Body of pancreas (tissue), 4 donors: ENCODE data around the gene SMYD1. TPM values are rescaled to one million over a fixed set of nuclear protein-coding genes. Genes with fewer than 3 reads are reported as not detected.

ENCODE experiments used
- ATAC-seq: fragments of 150-250 bp; one replicate; pipeline ENCODE4 v1.9.1; 2016
- DNase-seq, 4 donors: peaks; one replicate each; pipeline ENCODE4 v3.0.0-alpha.2; 2019
- H3K27ac ChIP-seq, 4 donors: fragments of 200-600 bp; sonication (generic); 1 replicate in 3 of 4; 2 replicates in 1 of 4; pipeline versions ENCODE4 v1.5.1 to v1.6.1; 2016 to 2019; ENCODE audit warnings: mild to moderate bottlenecking in 1 of 4, mixed read lengths in 1 of 4, moderate library complexity in 1 of 4
- H3K27me3 ChIP-seq, 2 donors: fragments of 200-600 bp; sonication (generic); one replicate each; pipeline ENCODE4 v1.6.0; 2016; ENCODE audit warnings: mild to moderate bottlenecking in 1 of 2
- H3K36me3 ChIP-seq, 2 donors: fragments of 200-600 bp; sonication (generic); replicated peaks in 1 of 2; 2 replicates each; pipeline ENCODE4 v1.5.1; 2016; ENCODE audit warnings: low read depth in 2 of 2; ENCODE audit not compliant: insufficient read depth in 1 of 2
- H3K4me1 ChIP-seq: fragments of 200-600 bp; sonication (generic); one replicate; pipeline ENCODE4 v1.6.0; 2016
- H3K4me3 ChIP-seq, 2 donors: fragments of 200-600 bp; sonication (generic); 1 replicate in 1 of 2; 2 replicates in 1 of 2; pipeline ENCODE4 v1.5.1; 2016 to 2019
- H3K9me3 ChIP-seq, 3 donors: fragments of 200-600 bp; sonication (generic); 1 replicate in 2 of 3; 2 replicates in 1 of 3; pipeline ENCODE4 v1.5.1; 2016
- POLR2A ChIP-seq, 3 donors: fragments of 450-650 bp; IDR thresholded peaks; one replicate each; pipeline ENCODE4 v1.6.1; 2016; ENCODE audit warnings: antibody characterized with exemption in 3 of 3, mild to moderate bottlenecking in 2 of 3
- WGBS, 2 donors: methylation state at CpG; one replicate each; pipeline ENCODE4 v1.1.5; 2017; 5-methylcytosine and 5-hydroxymethylcytosine counted together
- intact Hi-C: fragments of 100-400 bp; cut with DNase I; formaldehyde crosslinking; loops from one replicate; pipeline ENCODE4 v1.15.1; 2023
- total RNA-seq, 2 donors: library from RNA; depleted of rRNA; stranded (reverse); fragments of >200 nt; gene quantifications; one replicate each; pipeline ENCODE4 v1.1.0, GENCODE V29; 2016
- TF ChIP-seq, protein P1 (sequence below), 7 experiments: fragments of 450-650 bp in 4 of 7; fragments of 200-600 bp in 3 of 7; sonication (generic) in 3 of 7; IDR thresholded peaks; one replicate each; pipeline ENCODE4 v1.5.1; 2016 to 2019; ENCODE audit warnings: antibody characterized with exemption in 7 of 7

SMYD1 gene
- total RNA-seq, 2 donors from 2014 or later = not detected

DNA sequence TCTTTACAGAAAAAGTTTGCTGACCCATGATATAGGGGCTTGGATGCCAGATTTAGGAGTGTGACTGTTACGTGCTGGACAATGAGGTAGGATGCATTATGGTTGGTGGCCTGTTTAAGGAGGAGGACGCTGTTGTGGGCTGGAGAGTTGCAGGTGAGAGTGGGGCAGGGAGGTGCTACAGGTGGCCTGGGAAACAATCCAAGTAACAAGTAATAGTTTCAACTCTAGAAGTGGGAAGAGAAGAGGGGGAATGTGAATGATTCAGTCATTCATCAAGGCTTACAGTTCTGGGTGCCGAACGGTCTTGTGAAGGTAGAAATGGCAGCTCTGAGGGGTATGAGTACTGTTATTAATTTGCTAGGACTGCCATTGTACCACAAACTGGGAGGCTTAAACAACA, 54.1 kb downstream of the SMYD1 start:
- no peaks in the 10 kb centered on the region for H3K27me3 ChIP-seq

DNA sequence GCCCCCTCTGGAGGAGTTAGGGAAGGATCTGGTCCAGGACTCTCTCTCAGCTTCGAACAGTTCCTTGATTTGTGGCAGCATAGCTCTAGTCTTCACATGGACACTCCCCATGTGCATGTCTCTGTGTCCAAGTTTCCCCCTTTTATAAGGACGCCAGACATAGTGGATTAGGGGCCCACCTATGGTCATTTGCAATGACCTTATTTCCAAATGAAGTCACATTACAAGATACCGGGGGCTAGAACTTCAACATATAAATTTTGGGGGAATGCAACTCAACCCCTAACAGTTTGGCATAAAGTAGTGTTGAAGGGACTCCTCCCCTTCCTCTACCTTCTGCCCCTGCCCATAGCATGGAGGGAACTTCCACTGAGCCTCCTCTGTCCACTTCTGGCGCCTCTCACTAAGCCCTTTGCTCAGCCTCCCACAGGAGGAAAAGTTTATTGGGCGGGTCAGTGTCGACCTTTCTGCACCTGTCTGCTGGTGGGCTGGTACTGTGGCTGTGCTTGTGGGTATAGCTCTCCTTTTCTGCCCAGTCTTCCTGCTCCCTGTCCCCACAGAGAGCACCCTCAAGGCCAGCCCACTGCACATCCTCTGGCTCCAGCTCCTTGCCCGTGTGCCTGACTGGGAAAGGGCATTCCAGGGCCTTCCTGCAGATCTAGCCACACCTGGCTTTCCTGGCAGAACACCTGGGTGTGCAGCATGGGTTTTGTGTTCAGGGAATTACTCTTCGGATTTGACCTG, 54.7 kb downstream of the SMYD1 start:
- H3K4me3 ChIP-seq = no peak overlapping the region
- intact Hi-C loops = no loop called here
- no peaks in the 10 kb centered on the region for H3K9me3 ChIP-seq
- H3K4me1 ChIP-seq = no peaks in the 10 kb centered on the region
- 62 to 73% methylated on average over 8 of the region's 8 CpGs for WGBS, 2 donors
- H3K27ac ChIP-seq = no peak overlapping the region
- H3K27me3 ChIP-seq = no peaks in the 10 kb centered on the region
- H3K36me3 ChIP-seq = no peaks in the 10 kb centered on the region
- TF ChIP-seq POLR2A (IDR thresholded peaks at IDR 0.05) = no peak
- TF ChIP-seq, protein P1, sequence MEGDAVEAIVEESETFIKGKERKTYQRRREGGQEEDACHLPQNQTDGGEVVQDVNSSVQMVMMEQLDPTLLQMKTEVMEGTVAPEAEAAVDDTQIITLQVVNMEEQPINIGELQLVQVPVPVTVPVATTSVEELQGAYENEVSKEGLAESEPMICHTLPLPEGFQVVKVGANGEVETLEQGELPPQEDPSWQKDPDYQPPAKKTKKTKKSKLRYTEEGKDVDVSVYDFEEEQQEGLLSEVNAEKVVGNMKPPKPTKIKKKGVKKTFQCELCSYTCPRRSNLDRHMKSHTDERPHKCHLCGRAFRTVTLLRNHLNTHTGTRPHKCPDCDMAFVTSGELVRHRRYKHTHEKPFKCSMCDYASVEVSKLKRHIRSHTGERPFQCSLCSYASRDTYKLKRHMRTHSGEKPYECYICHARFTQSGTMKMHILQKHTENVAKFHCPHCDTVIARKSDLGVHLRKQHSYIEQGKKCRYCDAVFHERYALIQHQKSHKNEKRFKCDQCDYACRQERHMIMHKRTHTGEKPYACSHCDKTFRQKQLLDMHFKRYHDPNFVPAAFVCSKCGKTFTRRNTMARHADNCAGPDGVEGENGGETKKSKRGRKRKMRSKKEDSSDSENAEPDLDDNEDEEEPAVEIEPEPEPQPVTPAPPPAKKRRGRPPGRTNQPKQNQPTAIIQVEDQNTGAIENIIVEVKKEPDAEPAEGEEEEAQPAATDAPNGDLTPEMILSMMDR (IDR thresholded peaks at IDR 0.05) = no peak
- ATAC-seq (no peak), DNase-seq (no peak)

More for the DNA sequence above, 54.1 kb downstream of the SMYD1 start:
- Histone ChIP-seq H3K9me3 (no peaks in the 10 kb centered on the region), H3K4me3 (no peak overlapping the region), H3K27ac (no peak overlapping the region), H3K4me1 (no peaks in the 10 kb centered on the region), H3K36me3 (no peaks in the 10 kb centered on the region)
- intact Hi-C loops = no loop called here
- DNase-seq (no peak), ATAC-seq (no peak)
- TF ChIP-seq, protein P1 (IDR thresholded peaks at IDR 0.05) = no peak
- no peak for TF ChIP-seq POLR2A (IDR thresholded peaks at IDR 0.05)
- WGBS, 2 donors = 73 to 94% methylated on average over 4 of the region's 4 CpGs

DNA sequence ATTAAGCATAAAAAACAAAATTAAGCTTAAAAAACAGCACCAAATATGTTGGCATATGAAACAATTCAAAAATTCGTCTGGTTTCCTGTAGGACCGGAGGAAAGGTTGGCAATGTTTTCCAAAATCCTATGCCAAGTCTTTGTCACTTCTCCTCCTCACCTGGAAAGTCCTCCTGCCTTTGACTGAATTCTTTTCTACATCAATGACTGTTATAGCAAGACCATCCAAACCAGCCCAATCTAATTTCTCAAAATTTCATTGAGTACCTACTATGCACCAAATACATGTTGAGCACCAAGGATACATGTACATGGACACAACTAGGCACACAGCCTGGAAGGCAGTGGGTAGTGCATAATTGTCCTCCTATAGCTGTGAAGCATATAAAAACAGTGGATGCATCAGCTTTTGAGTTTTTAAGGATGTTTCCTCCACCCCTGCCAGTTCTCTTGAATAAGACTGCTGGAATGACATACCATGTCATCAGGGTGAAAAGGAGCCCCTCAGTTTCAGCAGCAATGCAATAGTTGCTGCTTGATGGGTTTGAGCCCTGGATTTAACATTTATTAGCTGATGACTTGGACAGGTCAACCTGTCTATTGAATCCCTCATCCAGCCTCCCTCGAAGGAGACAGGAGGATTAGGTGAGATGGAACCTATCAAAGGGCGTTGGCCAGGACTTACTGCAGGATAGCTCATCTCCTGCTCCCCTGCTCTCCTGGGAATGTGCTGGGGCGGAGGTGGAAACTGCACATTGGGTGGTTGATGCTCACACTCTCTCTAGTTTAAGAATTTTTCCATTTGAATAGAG, 55.7 kb downstream of the SMYD1 start:
- TF ChIP-seq, protein P1 (IDR thresholded peaks at IDR 0.05) = no peak
- no peak for TF ChIP-seq POLR2A (IDR thresholded peaks at IDR 0.05)
- H3K27me3 ChIP-seq = no peaks in the 10 kb centered on the region
- intact Hi-C loops = no loop called here
- no peaks in the 10 kb centered on the region for H3K4me1 ChIP-seq
- DNase-seq = no peak
- no peak overlapping the region for H3K27ac ChIP-seq
- ATAC-seq = no peak
- H3K36me3 ChIP-seq = no peaks in the 10 kb centered on the region
- 49 to 59% methylated on average over 5 of the region's 5 CpGs for WGBS, 2 donors
- H3K4me3 ChIP-seq = no peak overlapping the region
- H3K9me3 ChIP-seq = no peaks in the 10 kb centered on the region

DNA sequence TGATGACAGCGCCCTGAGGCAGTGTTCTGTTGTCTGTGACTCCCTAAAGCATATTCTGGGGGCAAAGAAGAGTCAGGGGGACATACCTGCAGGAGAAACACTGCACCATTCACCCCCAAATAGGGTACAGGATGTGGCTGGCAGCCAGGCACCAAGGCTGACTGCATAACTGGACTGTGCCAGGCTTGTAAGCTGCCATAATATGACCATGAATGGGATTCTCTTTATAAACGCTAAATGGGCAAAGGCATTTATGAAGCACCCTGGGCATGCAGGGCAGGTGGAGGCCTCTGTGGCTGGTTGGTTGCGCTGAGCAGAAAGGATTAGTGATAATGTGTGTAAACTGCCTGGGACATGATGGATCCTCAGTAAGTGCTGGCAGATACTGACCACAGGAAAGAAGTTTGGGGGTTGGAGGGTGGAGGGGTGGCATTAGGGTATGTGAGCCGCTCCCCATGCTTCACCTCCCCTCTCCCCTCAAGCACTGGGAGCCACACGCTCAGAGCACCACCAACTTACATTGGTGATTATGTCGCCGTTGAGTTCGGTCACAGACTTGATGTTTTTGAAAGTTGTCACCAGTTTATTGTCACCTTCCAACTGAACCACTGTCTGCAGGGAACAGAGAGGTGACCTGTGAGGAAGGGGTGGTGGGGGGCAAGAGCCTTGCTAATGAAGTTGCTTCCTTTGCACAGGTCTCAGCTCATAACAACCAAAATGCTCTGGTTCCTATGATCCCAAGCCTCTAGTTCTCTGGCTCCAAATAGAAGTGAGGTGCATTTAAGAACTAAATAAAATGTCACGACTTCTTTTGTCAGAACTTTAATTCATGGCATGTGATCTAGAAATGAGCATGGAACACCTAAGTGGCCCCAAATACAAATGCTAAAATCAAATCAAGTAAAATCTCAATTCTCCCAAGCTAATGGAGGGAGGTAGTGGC, 56.6 kb downstream of the SMYD1 start:
- H3K36me3 ChIP-seq = no peaks in the 10 kb centered on the region
- ATAC-seq (no peak), DNase-seq (no peak)
- H3K4me1 ChIP-seq = no peaks in the 10 kb centered on the region
- H3K4me3 ChIP-seq = no peak overlapping the region
- WGBS, 2 donors = 81 to 88% methylated on average over 9 of the region's 9 CpGs
- no peaks in the 10 kb centered on the region for H3K9me3 ChIP-seq
- H3K27me3 ChIP-seq = no peaks in the 10 kb centered on the region
- intact Hi-C loops = no loop called here
- H3K27ac ChIP-seq = no peak overlapping the region
- TF ChIP-seq POLR2A (IDR thresholded peaks at IDR 0.05) = no peak
- TF ChIP-seq, protein P1 (IDR thresholded peaks at IDR 0.05) = no peak
